PC-3 (cell line): ENCODE results near the gene PLPPR1. TPM values are rescaled to one million over a fixed set of nuclear protein-coding genes. Genes with fewer than 3 reads are reported as not detected.

ENCODE experiments used
- ATAC-seq: fragments of 200-7000 bp; cut with Tn5 transposase; 2 replicates; pipeline ENCODE4 v1.9.1; 2020; ENCODE audit warnings: mild to moderate bottlenecking, moderate library complexity
- BruUV-seq: library from RNA; stranded (reverse); fragments of 400-500 nt; replicated peaks from 2 replicates; lab custom pipeline; 2021; lab: Mats Ljungman, UMichigan
- CTCF ChIA-PET: fragments of 300-600 bp; sonication (Branson Sonifier 250); formaldehyde crosslinking; loops from one replicate; lab custom pipeline; 2022; ENCODE audit warnings: antibody characterized with exemption; lab: Charles Lee
- POLR2A ChIA-PET: fragments of 300-600 bp; sonication (Branson Sonifier 250); formaldehyde crosslinking; loops from one replicate; lab custom pipeline; 2022; ENCODE audit warnings: antibody characterized with exemption; ENCODE audit not compliant: unreplicated experiment; lab: Charles Lee
- DNase-seq: peaks from one replicate; pipeline ENCODE4 v3.0.0-alpha.2; 2015
- H2AFZ ChIP-seq: fragments of 300-600 bp; sonication (generic); 2 replicates; pipeline ENCODE4 v1.6.0; 2016; ENCODE audit warnings: antibody characterized with exemption, low read length
- H3F3A ChIP-seq: fragments of 300-600 bp; sonication (generic); one replicate; pipeline ENCODE4 v1.6.0; 2017; ENCODE audit warnings: antibody characterized with exemption, low read length, control low read depth, mild to moderate bottlenecking; ENCODE audit not compliant: unreplicated experiment
- H3K27ac ChIP-seq: fragments of 300-600 bp; sonication (generic); 2 replicates; pipeline ENCODE4 v1.5.1; 2016; ENCODE audit warnings: mild to moderate bottlenecking, low read length
- H3K27me3 ChIP-seq: fragments of 300-600 bp; sonication (generic); 2 replicates; pipeline ENCODE4 v1.6.1; 2016; ENCODE audit warnings: low read length, mixed read lengths
- H3K36me3 ChIP-seq: fragments of 300-600 bp; sonication (generic); 2 replicates; pipeline ENCODE4 v1.6.1; 2016; ENCODE audit warnings: low read depth, mixed run types, low read length, mixed read lengths
- H3K4me1 ChIP-seq: fragments of 300-600 bp; sonication (generic); 2 replicates; pipeline ENCODE4 v1.5.1; 2016; ENCODE audit warnings: low read length; ENCODE audit not compliant: insufficient read depth
- H3K4me2 ChIP-seq: fragments of 300-600 bp; sonication (generic); 2 replicates; pipeline ENCODE4 v1.6.0; 2016; ENCODE audit warnings: low read length
- H3K4me3 ChIP-seq: fragments of 300-600 bp; sonication (generic); 2 replicates; pipeline ENCODE4 v1.5.1; 2016; ENCODE audit warnings: mild to moderate bottlenecking, low read length, mixed read lengths
- H3K79me2 ChIP-seq: fragments of 300-600 bp; sonication (generic); 2 replicates; pipeline ENCODE4 v1.6.1; 2017; ENCODE audit warnings: low read length, mixed read lengths
- H3K9ac ChIP-seq: fragments of 300-600 bp; sonication (generic); 2 replicates; pipeline ENCODE4 v1.6.0; 2016; ENCODE audit warnings: mild to moderate bottlenecking, low read length
- H3K9me2 ChIP-seq: fragments of 300-600 bp; sonication (generic); replicated peaks from 2 replicates; pipeline ENCODE4 v1.6.1; 2016; ENCODE audit warnings: mixed run types, low read length, mixed read lengths
- H3K9me3 ChIP-seq: fragments of 300-600 bp; sonication (generic); 2 replicates; pipeline ENCODE4 v1.6.1; 2016; ENCODE audit warnings: low read length, mixed read lengths
- H4K20me1 ChIP-seq: fragments of 300-600 bp; sonication (generic); 2 replicates; pipeline ENCODE4 v1.6.1; 2016; ENCODE audit warnings: low read length, mixed read lengths
- CTCF ChIP-seq: fragments of 300-600 bp; sonication (generic); conservative IDR thresholded peaks from 2 replicates; pipeline ENCODE4 v1.5.1; 2017; ENCODE audit warnings: antibody characterized with exemption, low read depth, mild to moderate bottlenecking, low read length
- EZH2 ChIP-seq: fragments of 300-600 bp; sonication (generic); IDR thresholded peaks from one replicate; pipeline ENCODE4 v1.6.1; 2017; ENCODE audit warnings: antibody characterized with exemption, mild to moderate bottlenecking, low read length; ENCODE audit not compliant: unreplicated experiment
- EZH2phosphoT487 ChIP-seq: fragments of 300-600 bp; sonication (generic); IDR thresholded peaks from 2 replicates; pipeline ENCODE4 v1.6.1; 2018; ENCODE audit warnings: mild to moderate bottlenecking, antibody characterized with exemption, low read length, borderline replicate concordance
- intact Hi-C: fragments of 100-400 bp; cut with micrococcal nuclease; formaldehyde crosslinking; loops from 2 replicates; pipeline ENCODE4 v1.9.0; 2023
- total RNA-seq: library from RNA; depleted of rRNA; stranded (reverse); fragments of >200 nt; gene quantifications from 2 replicates; pipeline ENCODE4 v1.2.3, GENCODE V29; 2014

The PLPPR1 gene
- total RNA-seq, 1 experiment from 2014 or later, result not detected

- no peaks in the 10 kb centered on the region for H3K4me1 ChIP-seq
- no peak overlapping the region for H2AFZ ChIP-seq
- intact Hi-C loops, result no loop called here
- H3K9me3 ChIP-seq, result no peaks in the 10 kb centered on the region
- no peaks in the 10 kb centered on the region for H3F3A ChIP-seq
- no peak overlapping the region for H3K4me3 ChIP-seq
- H3K36me3 ChIP-seq, result no peaks in the 10 kb centered on the region
- TF ChIP-seq CTCF, result no peak
- no peak for TF ChIP-seq EZH2phosphoT487
- TF ChIP-seq EZH2, result no peak
- BruUV-seq, result no TSS peak
- no peak for ATAC-seq
- no peaks in the 10 kb centered on the region for H4K20me1 ChIP-seq
- no peak for DNase-seq
- H3K9ac ChIP-seq, result no peak overlapping the region
- H3K27me3 ChIP-seq, result no peaks in the 10 kb centered on the region
- no peaks in the 10 kb centered on the region for H3K79me2 ChIP-seq
- CTCF ChIA-PET, result no interaction called here
- H3K27ac ChIP-seq, result no peak overlapping the region
- POLR2A ChIA-PET, result no interaction called here
- H3K4me2 ChIP-seq, result no peak overlapping the region
- no peaks in the 10 kb centered on the region for H3K9me2 ChIP-seq
Measured at GRCh38 chr9:101353683-101354082, 325.2 kb downstream of the PLPPR1 start.

DNA sequence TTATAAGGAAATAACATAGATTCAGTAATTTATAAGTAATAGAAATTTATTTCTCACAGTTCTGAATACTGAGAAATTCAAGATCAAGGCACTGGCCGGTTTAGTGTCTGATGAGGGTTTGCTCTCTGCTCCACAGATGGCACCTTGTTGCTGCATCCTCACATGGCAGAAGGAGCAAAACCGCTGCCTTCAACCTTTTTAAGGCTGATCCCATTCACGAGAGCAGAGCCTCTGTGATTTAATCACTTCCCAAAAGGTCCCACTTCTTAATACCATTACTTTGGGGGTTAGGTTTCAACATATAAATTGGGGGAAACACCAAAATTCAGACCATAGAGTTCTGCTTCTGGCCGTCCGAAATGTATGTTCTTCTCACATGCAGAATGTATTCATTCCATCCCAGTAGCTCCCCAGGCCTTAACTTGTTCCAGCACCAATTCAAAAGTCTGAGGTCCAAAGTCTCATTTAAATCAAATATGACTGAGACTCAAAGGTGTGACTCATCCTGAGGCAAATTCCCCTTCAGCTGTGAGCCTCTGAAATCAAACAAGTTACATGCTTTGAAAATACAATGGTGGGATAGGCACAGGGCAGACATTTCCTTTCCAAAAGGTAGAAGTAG is 325.7 kb downstream of the PLPPR1 start:
- H3K36me3 ChIP-seq, result no peaks in the 10 kb centered on the region
- H3K9me2 ChIP-seq, result no peaks in the 10 kb centered on the region
- no peaks in the 10 kb centered on the region for H4K20me1 ChIP-seq
- H3K9ac ChIP-seq, result no peak overlapping the region
- DNase-seq (peak; percentile 22), ATAC-seq (peak; percentile 40; the same call in 1 of the 2 replicates)
- ChIA-PET POLR2A (no interaction called here), CTCF (no interaction called here)
- no peak overlapping the region for H3K4me3 ChIP-seq
- TF ChIP-seq CTCF, result no peak
- TF ChIP-seq EZH2phosphoT487, result no peak
- no peak for TF ChIP-seq EZH2
- no peaks in the 10 kb centered on the region for H3K9me3 ChIP-seq
- H3K4me1 ChIP-seq, result no peaks in the 10 kb centered on the region
- H3K27me3 ChIP-seq, result no peaks in the 10 kb centered on the region
- H3F3A ChIP-seq, result no peaks in the 10 kb centered on the region
- intact Hi-C loops, result no loop called here
- H3K79me2 ChIP-seq, result no peaks in the 10 kb centered on the region
- H3K27ac ChIP-seq, result no peak overlapping the region
- BruUV-seq, result no TSS peak
- no peak overlapping the region for H2AFZ ChIP-seq
- no peak overlapping the region for H3K4me2 ChIP-seq
